ENCODE results near the gene UNC5CL. TPM values are rescaled to one million over a fixed set of nuclear protein-coding genes. Genes with fewer than 3 reads are reported as not detected.

UNC5CL gene
- total and polyA plus RNA-seq, 9 of the 15 experiments (the other 6 are each of a cell fraction or from before 2014, with no cell fraction given): 0.07 to 1.8 (median 0.62) TPM; not detected in 1

DNA sequence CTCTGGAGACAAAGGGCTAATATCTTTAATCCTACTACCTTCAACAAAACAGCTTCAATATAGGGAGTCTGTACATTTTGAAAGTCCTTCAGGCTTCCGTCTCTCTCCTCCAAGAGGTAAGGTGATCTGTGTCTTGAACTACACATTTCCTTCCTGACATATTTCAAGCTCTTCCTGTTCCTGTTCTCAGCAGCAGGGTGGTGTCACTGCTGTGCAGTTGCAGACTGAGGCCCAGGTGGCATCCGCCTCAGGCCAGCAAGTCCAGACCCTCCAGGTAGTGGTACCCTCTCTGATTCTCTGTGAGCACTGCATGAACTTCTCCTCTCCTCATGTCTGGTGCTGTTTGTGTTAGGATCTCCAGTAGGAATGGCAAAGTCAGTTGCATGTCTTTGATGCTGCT, 41.6 kb upstream of the UNC5CL start (continued):
- TF ChIP-seq, protein P1, sequence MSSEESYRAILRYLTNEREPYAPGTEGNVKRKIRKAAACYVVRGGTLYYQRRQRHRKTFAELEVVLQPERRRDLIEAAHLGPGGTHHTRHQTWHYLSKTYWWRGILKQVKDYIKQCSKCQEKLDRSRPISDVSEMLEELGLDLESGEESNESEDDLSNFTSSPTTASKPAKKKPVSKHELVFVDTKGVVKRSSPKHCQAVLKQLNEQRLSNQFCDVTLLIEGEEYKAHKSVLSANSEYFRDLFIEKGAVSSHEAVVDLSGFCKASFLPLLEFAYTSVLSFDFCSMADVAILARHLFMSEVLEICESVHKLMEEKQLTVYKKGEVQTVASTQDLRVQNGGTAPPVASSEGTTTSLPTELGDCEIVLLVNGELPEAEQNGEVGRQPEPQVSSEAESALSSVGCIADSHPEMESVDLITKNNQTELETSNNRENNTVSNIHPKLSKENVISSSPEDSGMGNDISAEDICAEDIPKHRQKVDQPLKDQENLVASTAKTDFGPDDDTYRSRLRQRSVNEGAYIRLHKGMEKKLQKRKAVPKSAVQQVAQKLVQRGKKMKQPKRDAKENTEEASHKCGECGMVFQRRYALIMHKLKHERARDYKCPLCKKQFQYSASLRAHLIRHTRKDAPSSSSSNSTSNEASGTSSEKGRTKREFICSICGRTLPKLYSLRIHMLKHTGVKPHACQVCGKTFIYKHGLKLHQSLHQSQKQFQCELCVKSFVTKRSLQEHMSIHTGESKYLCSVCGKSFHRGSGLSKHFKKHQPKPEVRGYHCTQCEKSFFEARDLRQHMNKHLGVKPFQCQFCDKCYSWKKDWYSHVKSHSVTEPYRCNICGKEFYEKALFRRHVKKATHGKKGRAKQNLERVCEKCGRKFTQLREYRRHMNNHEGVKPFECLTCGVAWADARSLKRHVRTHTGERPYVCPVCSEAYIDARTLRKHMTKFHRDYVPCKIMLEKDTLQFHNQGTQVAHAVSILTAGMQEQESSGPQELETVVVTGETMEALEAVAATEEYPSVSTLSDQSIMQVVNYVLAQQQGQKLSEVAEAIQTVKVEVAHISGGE (CRISPR knock-in tag; IDR thresholded peaks at IDR 0.05): no peak
- TF ChIP-seq IRF2 (CRISPR knock-in tag; IDR thresholded peaks at IDR 0.05): no peak
- no peak for TF ChIP-seq MCM7 (IDR thresholded peaks at IDR 0.05)
- TF ChIP-seq MTA2 (IDR thresholded peaks at IDR 0.05; ENCODE audit: low read depth): no peak
- TF ChIP-seq, protein P2, sequence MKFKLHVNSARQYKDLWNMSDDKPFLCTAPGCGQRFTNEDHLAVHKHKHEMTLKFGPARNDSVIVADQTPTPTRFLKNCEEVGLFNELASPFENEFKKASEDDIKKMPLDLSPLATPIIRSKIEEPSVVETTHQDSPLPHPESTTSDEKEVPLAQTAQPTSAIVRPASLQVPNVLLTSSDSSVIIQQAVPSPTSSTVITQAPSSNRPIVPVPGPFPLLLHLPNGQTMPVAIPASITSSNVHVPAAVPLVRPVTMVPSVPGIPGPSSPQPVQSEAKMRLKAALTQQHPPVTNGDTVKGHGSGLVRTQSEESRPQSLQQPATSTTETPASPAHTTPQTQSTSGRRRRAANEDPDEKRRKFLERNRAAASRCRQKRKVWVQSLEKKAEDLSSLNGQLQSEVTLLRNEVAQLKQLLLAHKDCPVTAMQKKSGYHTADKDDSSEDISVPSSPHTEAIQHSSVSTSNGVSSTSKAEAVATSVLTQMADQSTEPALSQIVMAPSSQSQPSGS (CRISPR knock-in tag; IDR thresholded peaks at IDR 0.05): no peak
- TF ChIP-seq SIN3B (IDR thresholded peaks at IDR 0.05; ENCODE audit: low read depth): no peak

DNA sequence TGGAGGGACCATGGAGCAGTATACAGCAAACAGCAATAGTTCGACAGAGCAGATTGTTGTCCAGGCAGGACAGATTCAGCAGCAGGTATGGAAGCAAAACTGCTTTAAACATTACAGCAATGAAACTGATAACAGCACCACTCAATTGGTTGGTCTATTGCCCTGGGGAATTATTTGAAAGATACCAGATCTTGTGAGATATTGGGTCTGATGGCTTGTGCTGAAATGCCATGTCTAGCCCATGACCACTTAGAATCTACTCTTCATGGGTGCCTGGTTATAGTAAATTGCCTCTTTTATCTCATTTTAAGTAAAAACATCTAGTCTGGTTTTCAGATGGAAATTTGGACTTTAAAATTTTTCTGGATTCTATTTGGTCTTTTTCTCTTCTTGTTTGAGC, 40.1 kb upstream of the UNC5CL start:
- Histone ChIP-seq H4K20me1 (replicated peaks; ENCODE audit: control insufficient read depth, insufficient read depth, low read length) (no peaks in the 10 kb centered on the region), H2AFZ (ENCODE audit: low read depth, low read length) (no peak overlapping the region), H3K4me2 (ENCODE audit: insufficient read depth, low read length) (no peak overlapping the region), H3K9ac (ENCODE audit: insufficient read depth in 1 of 2, low read depth in 2 of 2, low read length in 2 of 2) (no peak overlapping the region), H3K9me3 (replicated peaks; ENCODE audit: control insufficient read depth, insufficient read depth, low read depth, low read length) (no peaks in the 10 kb centered on the region), H3K79me2 (ENCODE audit: control insufficient read depth, insufficient read depth, low read length) (peaks cover 55% of the 10 kb centered on the region), H3K9me1 (ENCODE audit: control insufficient read depth, insufficient read depth, low read length) (no peaks in the 10 kb centered on the region), H3K4me3 (no peak overlapping the region), H3K27ac (ENCODE audit: extremely low read depth, low read depth, low read length) (no peak overlapping the region), H3K36me3 (ENCODE audit: control insufficient read depth, insufficient read depth, low read length) (peaks cover 58% of the 10 kb centered on the region), H3K4me1 (replicated peaks in 1 of 2; ENCODE audit: control insufficient read depth in 2 of 2, insufficient read depth in 2 of 2, low read length in 2 of 2) (peaks cover 0 to 16% of the 10 kb centered on the region in 2 experiments; a peak in 4 of 5 replicates), H3K27me3 (ENCODE audit: control insufficient read depth in 2 of 2, insufficient read depth in 2 of 2, low read length in 2 of 2) (no peaks in the 10 kb centered on the region)
- CTCF ChIA-PET (ENCODE audit: low intra/inter-chr PET ratio): no interaction called here
- BruUV-seq (replicated peaks): no TSS peak
- TF ChIP-seq TBP (optimal IDR thresholded peaks at IDR 0.05; ENCODE audit: low read depth, low read length) (no peak), ETV6 (IDR thresholded peaks at IDR 0.05; ENCODE audit: borderline replicate concordance in 1 of 2, low read depth in 2 of 2, low read length in 1 of 2) (no peak), ETV6 (CRISPR knock-in tag; IDR thresholded peaks at IDR 0.05; ENCODE audit: borderline replicate concordance) (no peak), BCL6 (CRISPR knock-in tag; IDR thresholded peaks at IDR 0.05) (no peak), ZNF41 (CRISPR knock-in tag; conservative IDR thresholded peaks at IDR 0.05) (no peak), SMAD4 (CRISPR knock-in tag; conservative IDR thresholded peaks at IDR 0.05) (no peak), BMI1 (IDR thresholded peaks at IDR 0.05; ENCODE audit: low read length) (no peak), ZEB2 (IDR thresholded peaks at IDR 0.05) (no peak), FOS (IDR thresholded peaks at IDR 0.05; ENCODE audit: extremely low read depth, insufficient read length) (no peak)
- TF ChIP-seq, protein P3, sequence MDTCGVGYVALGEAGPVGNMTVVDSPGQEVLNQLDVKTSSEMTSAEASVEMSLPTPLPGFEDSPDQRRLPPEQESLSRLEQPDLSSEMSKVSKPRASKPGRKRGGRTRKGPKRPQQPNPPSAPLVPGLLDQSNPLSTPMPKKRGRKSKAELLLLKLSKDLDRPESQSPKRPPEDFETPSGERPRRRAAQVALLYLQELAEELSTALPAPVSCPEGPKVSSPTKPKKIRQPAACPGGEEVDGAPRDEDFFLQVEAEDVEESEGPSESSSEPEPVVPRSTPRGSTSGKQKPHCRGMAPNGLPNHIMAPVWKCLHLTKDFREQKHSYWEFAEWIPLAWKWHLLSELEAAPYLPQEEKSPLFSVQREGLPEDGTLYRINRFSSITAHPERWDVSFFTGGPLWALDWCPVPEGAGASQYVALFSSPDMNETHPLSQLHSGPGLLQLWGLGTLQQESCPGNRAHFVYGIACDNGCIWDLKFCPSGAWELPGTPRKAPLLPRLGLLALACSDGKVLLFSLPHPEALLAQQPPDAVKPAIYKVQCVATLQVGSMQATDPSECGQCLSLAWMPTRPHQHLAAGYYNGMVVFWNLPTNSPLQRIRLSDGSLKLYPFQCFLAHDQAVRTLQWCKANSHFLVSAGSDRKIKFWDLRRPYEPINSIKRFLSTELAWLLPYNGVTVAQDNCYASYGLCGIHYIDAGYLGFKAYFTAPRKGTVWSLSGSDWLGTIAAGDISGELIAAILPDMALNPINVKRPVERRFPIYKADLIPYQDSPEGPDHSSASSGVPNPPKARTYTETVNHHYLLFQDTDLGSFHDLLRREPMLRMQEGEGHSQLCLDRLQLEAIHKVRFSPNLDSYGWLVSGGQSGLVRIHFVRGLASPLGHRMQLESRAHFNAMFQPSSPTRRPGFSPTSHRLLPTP (IDR thresholded peaks at IDR 0.05; ENCODE audit: borderline replicate concordance, extremely low read depth, insufficient read length): no peak
- ATAC-seq (no peak), FAIRE-seq (no peak), DNase-seq (ENCODE audit: extremely low read depth in 1 of 4, low spot score in 3 of 4) (no peak)
- WGBS (ENCODE audit: insufficient coverage, low coverage, missing lambda C conversion rate): 100% methylated on average over 1 of the region's 1 CpG
- POLR2A ChIA-PET: no interaction called here
- in situ Hi-C loops (cut with MboI) (no loop called here), intact Hi-C loops (cut with micrococcal nuclease) (no loop called here)

All from K562 (cell line).